GM18499 (cell line): Measurements from ENCODE around the gene PTPRM.

Experiments
- ATAC-seq: cut with Tn5 transposase; IDR thresholded peaks from one replicate; pipeline ENCODE4 v1.9.1; 2021; ENCODE audit warnings: moderate number of reproducible peaks; ENCODE audit not compliant: insufficient read depth, unreplicated experiment

PTPRM gene

GRCh38 chr18:7624697-7625096 lies 57.6 kb downstream of the PTPRM start:
- ATAC-seq = no peak

- ATAC-seq = no peak
Observed at GRCh38 chr18:7626175-7626921, 59.2 kb downstream of the PTPRM start.

DNA sequence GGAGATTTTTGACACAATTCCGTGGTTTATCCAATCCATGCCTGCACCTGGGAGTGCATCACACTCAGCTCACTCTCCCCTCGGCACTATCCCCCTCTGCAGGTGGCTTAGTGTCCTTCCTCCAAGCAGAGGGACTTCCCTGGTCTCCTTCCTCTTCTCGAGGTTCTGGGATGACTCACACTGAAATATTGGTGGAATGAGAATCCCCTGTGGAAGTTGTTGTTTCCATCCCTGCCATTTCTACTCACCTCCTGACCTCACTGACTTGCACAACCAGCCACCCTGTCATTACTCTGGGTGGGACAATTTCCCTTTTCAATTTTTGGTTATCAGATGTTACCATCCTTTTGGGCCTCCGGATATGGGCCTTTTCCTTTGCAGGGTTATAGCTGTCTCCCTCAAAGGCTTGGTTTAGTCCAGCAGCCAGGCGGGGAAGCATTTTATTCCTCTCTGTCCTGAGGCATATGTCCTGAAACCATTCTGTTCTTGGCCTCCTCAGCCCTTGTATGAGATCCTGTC lies 59.9 kb downstream of the PTPRM start:
- no peak for ATAC-seq

DNA sequence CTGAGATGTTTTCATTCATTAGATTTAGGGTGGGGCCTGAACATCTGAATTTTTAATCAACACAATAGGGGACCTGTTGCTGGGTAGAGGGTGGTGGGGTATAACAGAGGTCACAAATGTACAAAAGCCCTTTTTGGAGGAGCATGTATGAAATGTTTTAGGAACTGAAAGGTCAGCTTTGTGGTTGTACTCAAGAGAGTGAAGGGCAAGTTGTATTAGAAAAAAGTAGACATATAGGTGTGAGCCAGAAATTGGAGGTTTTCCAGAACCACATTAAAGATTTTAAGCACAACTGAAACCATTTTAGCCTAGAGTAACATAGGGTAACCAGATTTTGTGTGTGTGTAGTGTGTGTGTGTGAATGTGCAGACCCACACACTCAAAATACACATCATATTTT lies 62.3 kb downstream of the PTPRM start:
- no peak for ATAC-seq

GRCh38 chr18:7630731-7631442 lies 63.8 kb downstream of the PTPRM start:
- ATAC-seq = no peak

GRCh38 chr18:7632152-7633098 lies 65.3 kb downstream of the PTPRM start:
- no peak for ATAC-seq

DNA sequence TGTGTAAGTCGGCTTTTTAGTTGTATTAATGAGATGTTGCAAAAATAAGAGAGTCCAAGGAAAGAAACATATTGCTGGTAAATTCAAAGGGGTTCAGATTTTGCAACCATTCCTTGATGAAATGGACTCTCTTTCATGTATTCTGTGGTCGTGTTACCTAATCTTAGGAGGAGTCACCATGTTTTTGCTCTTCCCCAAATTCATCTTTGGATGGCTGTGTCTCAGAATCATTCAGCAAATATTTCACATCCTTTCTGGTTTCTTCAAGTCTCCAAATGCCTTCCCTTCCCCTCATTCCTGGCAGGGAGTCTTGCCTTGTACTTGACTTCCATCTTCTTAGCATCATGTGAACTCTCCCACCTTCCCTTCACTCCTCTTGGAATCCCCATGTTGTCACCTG lies 66.1 kb downstream of the PTPRM start:
- ATAC-seq = no peak

GRCh38 chr18:7635948-7636347 lies 68.8 kb downstream of the PTPRM start:
- no peak for ATAC-seq

- ATAC-seq = no peak
Observed at GRCh38 chr18:7637269-7637668, 70.2 kb downstream of the PTPRM start.

GRCh38 chr18:7638321-7638720 lies 71.2 kb downstream of the PTPRM start:
- ATAC-seq = no peak

DNA sequence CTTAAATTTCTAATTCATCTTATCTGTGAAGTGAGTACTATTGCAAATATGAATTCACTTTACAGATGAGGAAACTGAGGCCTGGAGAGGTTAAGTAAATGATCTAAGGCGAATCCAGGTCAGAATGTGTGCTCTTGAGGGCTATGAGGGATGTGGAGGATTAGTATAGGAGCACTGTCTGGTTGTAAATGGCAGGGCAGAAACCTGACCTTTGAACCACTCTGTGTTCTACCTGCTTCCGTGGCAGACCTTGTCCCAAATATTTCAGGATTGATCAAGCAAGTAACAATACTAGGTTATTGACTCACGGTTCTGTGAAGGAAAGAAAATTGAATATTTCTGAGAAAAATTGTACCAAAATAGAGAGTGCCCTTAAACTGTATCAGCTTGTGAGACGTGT lies 74.7 kb downstream of the PTPRM start:
- no peak for ATAC-seq

DNA sequence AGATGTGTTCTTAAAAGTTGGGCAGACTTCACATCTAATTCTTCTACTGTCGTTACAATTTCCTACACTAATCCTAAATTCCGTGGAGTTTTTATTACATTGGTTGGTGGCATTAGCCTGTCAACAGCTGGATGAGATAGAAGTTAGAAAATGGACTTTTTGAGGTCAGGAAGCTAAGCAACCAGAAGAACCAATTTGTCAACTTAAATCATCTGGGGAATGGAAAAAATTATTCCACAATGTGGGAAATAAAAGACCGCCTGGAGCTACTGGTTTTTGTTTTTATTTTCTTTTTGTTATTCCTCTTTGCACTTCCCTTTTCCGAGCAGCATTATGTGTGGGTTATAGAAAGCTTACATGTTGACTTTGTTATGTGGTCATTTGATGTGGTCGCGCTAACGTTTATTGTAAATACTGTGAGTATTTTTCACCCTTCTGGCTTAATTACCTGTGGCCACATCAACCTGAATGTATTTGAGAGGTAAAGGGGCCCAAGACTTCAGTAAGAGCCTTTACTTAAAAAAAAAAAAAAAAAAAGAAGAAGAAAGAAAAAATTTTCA lies 75.3 kb downstream of the PTPRM start:
- ATAC-seq = no peak

- no peak for ATAC-seq
Observed at GRCh38 chr18:7645756-7646155, 78.6 kb downstream of the PTPRM start.

DNA sequence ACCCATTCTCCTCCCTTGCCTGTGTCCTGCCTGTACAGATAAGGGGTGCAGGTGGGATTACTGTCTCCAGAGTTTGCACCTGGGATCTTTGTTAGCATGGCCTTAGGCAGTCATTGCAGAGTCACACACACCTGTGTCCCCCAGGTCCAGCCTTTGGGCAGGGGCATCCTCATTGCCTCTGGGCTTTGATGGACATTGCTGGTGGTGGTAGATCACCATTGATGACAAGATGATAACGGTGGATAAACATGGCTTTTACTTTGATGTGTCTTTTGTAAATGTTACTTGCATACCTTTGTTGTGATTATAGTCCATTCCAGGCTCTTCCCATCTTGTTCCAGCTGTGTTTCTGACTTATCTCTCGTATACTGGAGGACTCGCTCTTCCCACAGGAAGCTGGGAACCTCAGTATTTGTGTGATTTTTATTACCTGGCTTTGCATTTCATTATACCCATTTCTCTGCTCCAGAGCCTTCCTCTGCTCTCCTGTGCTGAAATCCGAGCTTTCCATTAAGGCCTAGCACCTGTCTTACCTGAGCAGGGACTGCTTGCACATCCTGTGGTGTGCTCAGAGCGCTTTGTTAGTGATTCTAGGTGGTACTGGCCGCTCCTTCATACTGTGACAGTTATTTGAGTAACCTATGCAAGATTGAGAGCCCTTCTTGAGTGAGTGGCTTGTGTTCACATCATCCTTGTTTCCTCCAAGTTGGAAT lies 79.2 kb downstream of the PTPRM start:
- no peak for ATAC-seq

- ATAC-seq = no peak
Observed at GRCh38 chr18:7647500-7647899, 80.4 kb downstream of the PTPRM start.

DNA sequence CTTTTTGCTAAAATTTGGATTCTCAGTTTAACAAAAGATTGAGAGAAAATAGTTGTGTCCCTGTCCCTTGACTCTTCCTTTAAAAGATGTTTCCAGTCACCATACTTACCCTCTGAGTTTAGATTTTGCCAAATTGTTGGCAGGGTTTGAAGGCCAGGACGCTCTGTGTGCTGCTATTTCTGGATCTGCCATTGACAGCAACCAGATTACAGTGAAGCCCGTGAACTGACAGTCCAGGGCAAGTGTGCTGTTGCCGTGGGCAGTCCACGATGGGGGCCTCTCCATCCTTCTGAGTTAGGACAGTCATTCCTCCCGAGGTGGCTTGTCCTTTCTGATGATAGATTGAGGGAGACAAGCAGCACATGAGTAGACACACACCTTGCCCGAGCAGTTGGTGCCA lies 89.9 kb downstream of the PTPRM start:
- no peak for ATAC-seq

DNA sequence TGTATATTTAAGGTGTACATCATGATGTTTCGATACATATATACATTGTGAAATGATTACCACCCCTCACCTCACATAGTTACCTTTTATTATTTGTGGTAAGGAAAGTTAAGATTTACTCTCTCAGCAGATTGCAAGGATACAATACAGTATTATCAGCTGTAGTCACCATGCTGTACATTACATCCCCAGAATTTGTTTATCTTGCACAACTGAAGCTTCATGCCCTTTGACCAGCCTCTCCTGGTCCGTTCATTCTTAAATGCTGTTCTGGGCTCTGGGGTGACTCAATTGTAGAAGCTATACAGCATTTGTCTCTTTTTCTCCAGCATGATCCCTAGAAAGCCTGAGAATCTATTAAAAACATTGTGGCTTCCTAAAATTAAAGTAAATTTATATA lies 90.8 kb downstream of the PTPRM start:
- no peak for ATAC-seq

DNA sequence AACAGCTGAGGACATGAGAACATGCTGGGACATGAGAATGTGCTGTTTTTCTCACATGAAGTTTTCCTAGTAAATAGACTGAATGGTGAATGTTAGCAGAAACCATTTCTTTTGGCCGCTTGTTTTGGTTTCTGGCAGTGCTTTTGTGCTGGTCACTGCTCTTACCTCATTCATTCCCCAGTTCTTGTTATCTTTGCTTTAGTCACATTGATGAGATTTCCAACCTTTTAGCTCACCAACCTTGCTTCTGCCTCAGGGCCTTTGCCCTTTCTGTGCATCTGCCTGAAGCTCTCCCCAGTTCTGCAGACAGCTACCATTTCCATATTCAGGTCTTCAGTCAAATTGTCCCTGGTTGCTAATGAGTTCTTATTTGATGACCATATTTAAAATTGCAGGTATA lies 91.6 kb downstream of the PTPRM start:
- ATAC-seq = no peak

DNA sequence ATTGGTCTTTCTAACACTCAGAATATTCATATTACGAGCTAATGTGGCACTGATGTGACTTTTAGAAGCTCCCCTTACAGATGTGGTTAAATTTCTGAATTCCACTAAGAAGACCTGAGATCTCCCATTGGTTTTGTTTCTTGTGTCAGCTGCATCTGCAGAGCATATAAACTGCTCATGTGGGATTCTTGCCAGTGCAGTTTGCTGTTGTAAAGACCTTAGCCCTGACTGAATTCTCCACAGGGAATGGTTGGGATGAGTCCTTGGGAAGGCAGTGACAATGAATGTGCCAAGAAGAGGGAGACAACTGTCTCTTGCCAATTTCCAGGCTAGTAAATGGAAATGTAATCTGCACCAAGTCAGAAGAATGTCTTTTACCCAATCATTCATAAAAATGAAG lies 94.1 kb downstream of the PTPRM start:
- no peak for ATAC-seq

GRCh38 chr18:7662866-7663265 lies 95.8 kb downstream of the PTPRM start:
- ATAC-seq = no peak
